ENCODE results near the gene NAB2. TPM values are rescaled to one million over a fixed set of nuclear protein-coding genes. Genes with fewer than 3 reads are reported as not detected.
A peak's percentile ranks its signal among the peaks of the same experiment; 100 is the strongest.
"Not testable (repeated sequence)": the region's sequence is repeated elsewhere in the genome, so short reads cannot be mapped to it uniquely, and the experiment has no call there.

The NAB2 gene
- polyA plus RNA-seq, 1 donor (not counting 4 experiments of a cell fraction or from before 2014, with no cell fraction given): 22.0 TPM

DNA sequence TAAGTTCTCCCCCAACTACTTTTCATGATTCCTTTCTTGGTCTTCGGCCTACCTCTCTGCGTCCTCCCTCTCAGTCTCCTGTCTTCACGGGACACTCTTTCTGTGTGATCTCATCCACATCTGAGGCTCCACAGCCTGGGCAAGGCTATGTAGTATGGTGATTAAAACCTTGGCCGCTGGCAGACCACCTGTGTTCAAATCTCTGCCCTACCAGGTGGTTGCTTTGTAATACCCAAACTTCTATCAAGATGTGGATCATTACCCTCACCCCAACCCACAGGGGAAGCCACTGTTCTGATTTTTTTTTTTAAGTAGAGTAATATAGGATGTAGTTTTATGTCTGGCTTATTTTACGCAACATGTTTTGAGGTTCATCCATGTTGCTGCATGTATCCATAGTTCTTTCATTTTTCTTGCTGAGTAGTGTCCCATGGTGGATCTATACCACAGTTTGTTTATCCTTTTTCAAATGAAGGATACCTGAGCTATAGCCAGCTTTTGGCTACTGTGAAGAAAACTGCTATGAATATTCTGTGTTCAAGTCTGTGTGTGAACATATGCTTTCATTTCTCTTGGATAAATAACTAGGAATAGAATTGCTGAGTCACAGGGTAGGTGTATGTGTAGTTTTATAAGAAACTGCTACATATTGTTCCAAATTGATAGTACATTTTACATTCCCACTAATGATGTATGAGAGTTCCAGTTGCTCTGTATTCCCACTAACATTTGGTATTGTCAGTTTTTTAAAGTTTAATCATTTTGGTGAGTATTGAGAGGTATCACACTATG, 30.6 kb downstream of the NAB2 start:
- peaks cover 21% of the 10 kb centered on the region for H3K4me1 ChIP-seq (ENCODE audit: control insufficient read depth, extremely low read depth, insufficient read depth, low read length)
- DNase-seq (ENCODE audit: low read depth, low spot score) (no peak), FAIRE-seq (no peak)
- H3K27ac ChIP-seq (ENCODE audit: control insufficient read depth, insufficient read depth, low read length): peak overlapping the region; percentile 53
- no peaks in the 10 kb centered on the region for H3K9me3 ChIP-seq (ENCODE audit: control insufficient read depth, low read depth, low read length)
- H3K4me3 ChIP-seq (ENCODE audit: control insufficient read depth in 2 of 3, extremely low read depth in 1 of 3, insufficient read depth in 2 of 3, low read depth in 1 of 3, low read length in 3 of 3): no peak overlapping the region
- peak overlapping the region; percentile 31 for H3K4me2 ChIP-seq (ENCODE audit: control insufficient read depth, extremely low read depth, insufficient read depth, low read depth, low read length)
- no peaks in the 10 kb centered on the region for H3K79me2 ChIP-seq (ENCODE audit: control insufficient read depth, insufficient read depth, low read length)
- H3K27me3 ChIP-seq (ENCODE audit: control insufficient read depth, extremely low read depth, insufficient read depth, low read length): no peaks in the 10 kb centered on the region
- H2AFZ ChIP-seq (ENCODE audit: control insufficient read depth, low read length): peak overlapping the region; percentile 18
- H3K36me3 ChIP-seq (ENCODE audit: control insufficient read depth in 2 of 2, extremely low read depth in 1 of 2, insufficient read depth in 2 of 2, low read length in 2 of 2): no peaks in the 10 kb centered on the region
- dilution Hi-C loops (cut with MboI; ENCODE audit: extremely low pct_ligation_motif_present, low sequenced_read_pairs): no loop called here
- H4K20me1 ChIP-seq (ENCODE audit: control insufficient read depth, extremely low read depth, insufficient read depth, low read length): no peaks in the 10 kb centered on the region
- no peaks in the 10 kb centered on the region for H3K9me1 ChIP-seq (ENCODE audit: control insufficient read depth, extremely low read depth, insufficient read depth, low read length)
- no peak for TF ChIP-seq CTCF (optimal IDR thresholded peaks at IDR 0.05 in 1 of 3, IDR thresholded peaks at IDR 0.05 in 1 of 3, conservative IDR thresholded peaks at IDR 0.05 in 1 of 3; ENCODE audit: extremely low read depth in 1 of 3, insufficient read depth in 2 of 3, low read length in 3 of 3)
- TF ChIP-seq EZH2 (IDR thresholded peaks at IDR 0.05; ENCODE audit: low read length): no peak
- H3K9ac ChIP-seq (ENCODE audit: control insufficient read depth, extremely low read depth, insufficient read depth, low read length): no peak overlapping the region

DNA sequence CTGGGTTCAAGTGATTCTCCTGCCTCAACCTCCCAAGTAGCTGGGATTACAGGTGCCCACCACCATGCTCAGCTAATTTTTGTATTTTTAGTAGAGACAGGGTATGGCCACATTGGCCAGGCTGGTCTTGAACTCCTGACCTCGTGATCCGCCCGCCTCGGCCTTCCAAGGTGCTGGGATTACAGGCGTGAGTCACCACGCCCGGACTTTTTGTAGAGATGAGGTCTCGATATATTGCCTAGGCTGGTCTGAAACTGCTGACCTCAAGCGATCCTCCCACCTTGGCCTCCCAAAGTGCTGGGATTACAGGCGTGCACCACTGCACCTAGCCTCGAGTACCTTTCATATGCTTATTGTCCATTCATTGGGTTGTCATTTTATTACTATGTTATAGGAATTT, 31.8 kb downstream of the NAB2 start:
- peaks cover 21% of the 10 kb centered on the region for H3K4me1 ChIP-seq (ENCODE audit: control insufficient read depth, extremely low read depth, insufficient read depth, low read length)
- not testable (repeated sequence) for H3K79me2 ChIP-seq (ENCODE audit: control insufficient read depth, insufficient read depth, low read length); H3K27me3 ChIP-seq (ENCODE audit: control insufficient read depth, extremely low read depth, insufficient read depth, low read length)

More for the DNA sequence above, 31.8 kb downstream of the NAB2 start:
- FAIRE-seq; H3K27ac ChIP-seq (ENCODE audit: control insufficient read depth, insufficient read depth, low read length); dilution Hi-C loops (cut with MboI; ENCODE audit: extremely low pct_ligation_motif_present, low sequenced_read_pairs); DNase-seq (ENCODE audit: low read depth, low spot score); H2AFZ ChIP-seq (ENCODE audit: control insufficient read depth, low read length); H4K20me1 ChIP-seq (ENCODE audit: control insufficient read depth, extremely low read depth, insufficient read depth, low read length); H3K9ac ChIP-seq (ENCODE audit: control insufficient read depth, extremely low read depth, insufficient read depth, low read length); H3K4me3 ChIP-seq (ENCODE audit: control insufficient read depth in 2 of 3, extremely low read depth in 1 of 3, insufficient read depth in 2 of 3, low read depth in 1 of 3, low read length in 3 of 3); H3K4me2 ChIP-seq (ENCODE audit: control insufficient read depth, extremely low read depth, insufficient read depth, low read depth, low read length); H3K36me3 ChIP-seq (ENCODE audit: control insufficient read depth in 2 of 2, extremely low read depth in 1 of 2, insufficient read depth in 2 of 2, low read length in 2 of 2); H3K9me3 ChIP-seq (ENCODE audit: control insufficient read depth, low read depth, low read length); H3K9me1 ChIP-seq (ENCODE audit: control insufficient read depth, extremely low read depth, insufficient read depth, low read length): not testable (repeated sequence)

Measured in keratinocyte (primary cell).